HUDEP-2 (cell line): ENCODE results near the gene RBM24.

Experiments
- DNase-seq, 76 experiments: peaks; one replicate each; lab custom pipeline; 2025; ENCODE audit not compliant: unreplicated experiment in 76 of 76; lab: John Stamatoyannopoulos, UW

RBM24 gene

GRCh38 chr6:17281100-17281496, at the start of gene RBM24:
Gene RBM24, plus strand, starts transcription at chr6:17281361. Its CDS starts 221 bp downstream, at chr6:17281582.
- peak in 37 of 76 experiments; percentile 7 to 66 (median 35) for DNase-seq

GRCh38 chr6:17233531-17233930, 47.6 kb upstream of the RBM24 start:
- DNase-seq = no peak

- DNase-seq = no peak
Observed at GRCh38 chr6:17237246-17237645, 43.9 kb upstream of the RBM24 start.

- no peak for DNase-seq
Observed at GRCh38 chr6:17239260-17239659, 41.9 kb upstream of the RBM24 start.

- DNase-seq = no peak
Observed at GRCh38 chr6:17240803-17241500, 40.2 kb upstream of the RBM24 start.

- DNase-seq = no peak
Observed at GRCh38 chr6:17242087-17242486, 39.1 kb upstream of the RBM24 start.

- DNase-seq = no peak
Observed at GRCh38 chr6:17250237-17250636, 30.9 kb upstream of the RBM24 start.

- no peak for DNase-seq
Observed at GRCh38 chr6:17251953-17252352, 29.2 kb upstream of the RBM24 start.

GRCh38 chr6:17258749-17259148, 22.4 kb upstream of the RBM24 start:
- no peak for DNase-seq

GRCh38 chr6:17265570-17265969, 15.6 kb upstream of the RBM24 start:
- no peak for DNase-seq

- DNase-seq = peak in 1 of 76 experiments; percentile 7
Observed at GRCh38 chr6:17267566-17267965, 13.6 kb upstream of the RBM24 start.

- DNase-seq = no peak
Observed at GRCh38 chr6:17268114-17268513, 13.0 kb upstream of the RBM24 start.

- no peak for DNase-seq
Observed at GRCh38 chr6:17269840-17270239, 11.3 kb upstream of the RBM24 start.

GRCh38 chr6:17271628-17272027, 9.5 kb upstream of the RBM24 start:
- no peak for DNase-seq

GRCh38 chr6:17276766-17277165, 4.4 kb upstream of the RBM24 start:
- no peak for DNase-seq

GRCh38 chr6:17277256-17277655, 3.9 kb upstream of the RBM24 start:
- DNase-seq = no peak

- peak in 1 of 76 experiments; percentile 4 for DNase-seq
Observed at GRCh38 chr6:17278289-17279063, 2.7 kb upstream of the RBM24 start.

GRCh38 chr6:17280138-17280537, 1.0 kb upstream of the RBM24 start:
- no peak for DNase-seq

- DNase-seq = no peak
Observed at GRCh38 chr6:17280552-17281090, 540 bp upstream of the RBM24 start.

- DNase-seq = no peak
Observed at GRCh38 chr6:17281497-17282481, 628 bp downstream of the RBM24 start.

GRCh38 chr6:17283074-17283473, 1.9 kb downstream of the RBM24 start:
- no peak for DNase-seq
